ENCODE measurements around the gene SPACDR. TPM values are rescaled to one million over a fixed set of nuclear protein-coding genes. Genes with fewer than 3 reads are reported as not detected.
"Not testable (repeated sequence)": the region's sequence is repeated elsewhere in the genome, so short reads cannot be mapped to it uniquely, and the experiment has no call there.

Gene SPACDR, protein sequence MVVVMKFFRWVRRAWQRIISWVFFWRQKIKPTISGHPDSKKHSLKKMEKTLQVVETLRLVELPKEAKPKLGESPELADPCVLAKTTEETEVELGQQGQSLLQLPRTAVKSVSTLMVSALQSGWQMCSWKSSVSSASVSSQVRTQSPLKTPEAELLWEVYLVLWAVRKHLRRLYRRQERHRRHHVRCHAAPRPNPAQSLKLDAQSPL
- 1 to 10 TPM in 1 of 3 donors, under 1 TPM in 2; 0.58 to 1.4 (median 0.82) TPM for polyA plus RNA-seq (ENCODE audit: insufficient read length in 3 of 3)

DNA sequence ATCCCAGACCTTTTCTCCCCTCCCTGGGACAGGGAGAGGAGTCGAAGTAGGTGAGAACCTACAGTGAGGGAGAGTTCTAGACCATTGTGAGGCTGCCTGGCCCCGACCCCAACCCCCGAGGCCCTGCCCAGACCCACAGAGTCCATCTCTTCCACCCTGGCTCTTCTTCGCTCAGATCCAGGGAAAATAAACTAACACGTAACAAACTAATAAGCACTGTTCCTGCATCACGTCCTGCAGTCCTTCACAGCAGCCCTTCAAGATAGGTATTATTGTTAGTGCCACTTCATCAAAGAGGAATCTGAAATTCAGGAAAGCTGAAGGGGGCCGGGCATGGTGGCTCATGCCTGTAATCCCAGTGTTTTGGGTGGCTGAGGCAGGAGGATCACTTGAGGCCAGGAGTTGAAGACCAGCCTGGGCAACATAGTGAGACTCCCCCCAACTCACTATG is at the start of gene SPACDR:
Gene SPACDR, minus strand, starts transcription at position 51 of the 451 bp plus-strand sequence. CDS start 235 bp downstream, outside the sequence.
- DNase-seq (ENCODE audit: low read depth in 3 of 3, low spot score in 2 of 3): no peak

DNA sequence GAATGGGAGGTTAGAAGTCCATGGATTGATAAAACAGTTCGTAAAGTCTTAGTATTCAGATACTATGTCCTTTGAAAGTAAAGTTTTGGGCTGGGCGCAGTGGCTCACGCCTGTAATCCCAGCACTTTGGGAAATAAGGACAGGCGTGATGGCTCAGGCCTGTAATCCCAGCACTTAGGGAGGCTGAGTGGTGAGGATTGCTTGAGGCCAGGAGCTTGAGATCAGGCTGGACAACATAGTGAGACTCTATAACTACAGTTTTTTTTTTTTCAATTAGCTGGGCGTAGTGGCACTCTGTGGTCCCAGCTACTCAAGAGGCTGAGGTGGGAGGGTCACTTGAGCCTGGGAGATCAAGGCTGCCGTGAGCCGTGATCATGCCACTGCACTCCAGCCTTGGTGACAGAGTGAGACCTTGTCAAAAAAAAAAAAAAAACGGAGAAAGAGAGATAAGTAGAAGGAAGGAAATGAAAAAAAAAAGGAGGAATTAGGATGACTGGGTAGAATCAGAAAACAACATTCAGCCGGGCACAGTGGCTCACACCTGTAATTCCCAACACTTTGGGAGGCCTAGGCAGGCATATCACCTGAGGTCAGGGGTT is 49.3 kb upstream of the SPACDR start:
- no peak for DNase-seq (ENCODE audit: low read depth in 3 of 3, low spot score in 2 of 3)

GRCh38 chr7:100510437-100511239 is 46.6 kb upstream of the SPACDR start:
- DNase-seq (ENCODE audit: low read depth in 3 of 3, low spot score in 2 of 3): no peak

DNA sequence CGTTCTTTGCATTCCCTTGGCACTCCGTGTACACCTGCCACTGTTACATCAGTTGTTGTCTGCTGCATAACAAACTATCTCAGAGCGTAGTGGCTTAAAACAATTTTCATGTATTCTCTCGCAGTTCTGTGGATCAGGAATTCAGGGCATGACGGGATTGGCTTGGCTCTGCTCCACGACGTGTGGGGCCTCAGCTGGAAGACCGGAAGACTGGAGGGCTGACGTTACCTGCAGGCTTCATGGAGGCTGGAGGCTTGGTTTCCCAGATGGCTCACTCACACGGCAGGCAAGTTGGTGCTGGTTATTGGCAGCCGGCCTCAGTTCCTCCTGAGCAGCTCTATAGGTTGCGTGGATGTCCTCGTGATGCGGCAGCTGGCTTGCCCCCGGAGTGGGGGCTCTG is 45.2 kb upstream of the SPACDR start:
- DNase-seq (ENCODE audit: low read depth in 3 of 3, low spot score in 2 of 3): no peak

DNA sequence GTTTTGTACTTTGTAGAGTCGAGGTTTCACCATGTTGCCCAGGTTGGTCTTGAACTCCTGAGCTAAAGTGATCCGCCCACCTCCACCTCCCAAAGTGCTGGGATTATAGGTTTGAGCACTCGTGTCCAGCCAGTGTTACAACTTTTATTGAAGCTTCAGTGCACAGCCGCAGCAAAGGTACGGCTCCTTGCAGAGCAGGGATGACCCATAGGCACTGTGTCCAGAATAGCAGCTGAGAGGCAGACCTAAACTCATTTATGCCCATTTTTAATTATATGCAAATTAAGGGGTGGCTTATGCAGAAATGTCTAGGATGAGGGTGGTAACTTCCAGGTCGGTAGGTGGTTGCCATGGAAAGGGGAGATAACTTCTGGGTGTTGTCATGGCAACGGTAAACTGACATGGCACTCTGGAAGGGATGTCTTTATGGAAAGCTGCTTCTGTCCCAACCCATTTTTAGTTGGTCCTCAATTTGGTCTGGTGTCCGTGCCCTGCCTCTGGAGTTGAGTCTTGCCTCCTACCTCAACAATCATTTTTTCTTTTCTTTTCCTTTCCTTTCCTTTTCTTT is 42.4 kb upstream of the SPACDR start:
- DNase-seq (ENCODE audit: low read depth in 3 of 3, low spot score in 2 of 3): no peak

- no peak for DNase-seq (ENCODE audit: low read depth in 3 of 3, low spot score in 2 of 3)
Measured at GRCh38 chr7:100504887-100505611, 41.0 kb upstream of the SPACDR start.

GRCh38 chr7:100504031-100504430 is 40.0 kb upstream of the SPACDR start:
- not testable (repeated sequence) for DNase-seq (ENCODE audit: low read depth in 3 of 3, low spot score in 2 of 3)

- not testable (repeated sequence) for DNase-seq (ENCODE audit: low read depth in 3 of 3, low spot score in 2 of 3)
Measured at GRCh38 chr7:100500743-100501142, 36.7 kb upstream of the SPACDR start.

- DNase-seq (ENCODE audit: low read depth in 3 of 3, low spot score in 2 of 3): no peak
Measured at GRCh38 chr7:100496509-100496908, 32.4 kb upstream of the SPACDR start.

GRCh38 chr7:100493476-100494264 is 29.6 kb upstream of the SPACDR start:
- no peak for DNase-seq (ENCODE audit: low read depth in 3 of 3, low spot score in 2 of 3)

GRCh38 chr7:100492738-100493475 is 28.8 kb upstream of the SPACDR start:
- DNase-seq (ENCODE audit: low read depth in 3 of 3, low spot score in 2 of 3): no peak

GRCh38 chr7:100491192-100491578 is 27.1 kb upstream of the SPACDR start:
- no peak for DNase-seq (ENCODE audit: low read depth in 3 of 3, low spot score in 2 of 3)

- DNase-seq (ENCODE audit: low read depth in 3 of 3, low spot score in 2 of 3): no peak
Measured at GRCh38 chr7:100490483-100491191, 26.6 kb upstream of the SPACDR start.

DNA sequence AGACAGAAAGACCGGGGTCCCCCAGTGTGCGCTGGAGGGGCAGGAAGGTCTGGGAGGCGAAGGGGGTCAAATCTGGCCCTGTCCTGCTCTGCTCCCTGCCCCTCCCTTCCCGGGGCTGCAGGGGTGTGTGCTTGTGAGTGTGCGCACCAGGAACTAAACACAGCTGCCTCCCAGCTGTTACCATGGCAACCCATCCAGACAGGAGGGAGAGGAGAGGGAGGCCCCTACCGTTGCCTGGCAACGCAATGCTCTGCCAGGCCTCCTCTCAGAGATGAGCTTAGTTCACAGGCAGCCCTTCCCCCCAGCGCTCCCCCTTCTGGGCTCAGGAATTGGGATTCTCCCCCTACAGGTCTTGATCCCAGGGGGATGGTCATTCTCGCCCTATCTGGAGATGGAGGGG is 25.8 kb upstream of the SPACDR start:
- peak; percentile 82 to 95 (median 91) for DNase-seq (ENCODE audit: low read depth in 3 of 3, low spot score in 2 of 3)

DNA sequence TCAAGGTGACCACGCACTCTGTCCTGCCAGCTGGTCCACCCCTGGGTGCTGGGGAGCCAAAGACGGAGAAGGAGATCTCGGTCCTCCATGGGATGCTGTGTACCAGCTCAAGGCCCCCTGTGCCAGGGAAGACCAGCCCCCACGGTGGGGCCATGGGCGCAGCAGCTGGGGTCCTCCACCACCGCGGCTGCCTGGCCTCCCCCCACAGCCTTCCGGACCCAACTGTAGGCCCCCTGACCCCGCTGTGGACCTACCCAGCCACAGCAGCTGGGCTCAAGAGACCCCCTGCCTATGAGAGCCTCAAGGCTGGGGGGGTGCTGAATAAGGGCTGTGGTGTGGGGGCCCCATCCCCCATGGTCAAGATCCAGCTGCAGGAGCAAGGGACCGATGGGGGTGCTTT is 25.1 kb upstream of the SPACDR start:
- DNase-seq (ENCODE audit: low read depth in 3 of 3, low spot score in 2 of 3): no peak

DNA sequence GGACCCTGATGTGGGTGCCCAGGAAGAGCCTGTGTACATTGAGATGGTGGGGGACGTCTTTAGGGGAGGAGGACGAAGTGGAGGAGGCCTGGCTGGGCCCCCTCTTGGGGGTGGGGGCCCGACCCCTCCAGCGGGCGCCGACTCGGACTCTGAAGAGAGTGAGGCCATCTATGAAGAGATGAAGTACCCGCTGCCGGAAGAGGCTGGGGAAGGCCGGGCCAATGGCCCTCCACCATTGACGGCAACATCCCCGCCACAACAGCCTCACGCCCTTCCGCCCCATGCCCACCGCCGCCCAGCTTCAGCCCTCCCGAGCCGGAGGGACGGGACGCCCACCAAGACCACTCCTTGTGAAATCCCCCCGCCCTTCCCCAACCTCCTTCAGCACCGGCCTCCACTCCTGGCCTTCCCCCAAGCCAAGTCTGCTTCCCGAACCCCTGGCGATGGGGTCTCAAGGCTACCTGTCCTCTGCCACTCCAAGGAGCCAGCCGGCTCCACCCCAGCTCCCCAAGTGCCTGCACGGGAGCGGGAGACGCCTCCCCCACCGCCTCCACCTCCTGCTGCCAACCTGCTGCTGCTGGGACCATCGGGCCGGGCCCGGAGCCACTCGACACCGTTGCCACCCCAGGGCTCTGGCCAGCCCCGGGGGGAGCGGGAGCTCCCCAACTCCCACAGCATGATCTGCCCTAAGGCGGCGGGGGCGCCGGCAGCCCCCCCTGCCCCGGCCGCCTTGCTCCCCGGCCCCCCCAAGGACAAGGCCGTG is 24.5 kb upstream of the SPACDR start:
- DNase-seq (ENCODE audit: low read depth in 3 of 3, low spot score in 2 of 3): no peak

GRCh38 chr7:100486753-100487446 is 22.8 kb upstream of the SPACDR start:
- no peak for DNase-seq (ENCODE audit: low read depth in 3 of 3, low spot score in 2 of 3)

Measured in right renal cortex interstitium (tissue), 3 donors.